Tibial nerve (tissue), 4 donors: ENCODE measurements around the gene FNBP1L. TPM values are rescaled to one million over a fixed set of nuclear protein-coding genes. Genes with fewer than 3 reads are reported as not detected.
A peak's percentile ranks its signal among the peaks of the same experiment; 100 is the strongest.

Experiments used
- DNase-seq, 2 donors: peaks; one replicate each; pipeline ENCODE4 v3.0.0-alpha.2; 2019; ENCODE audit warnings: low spot score in 2 of 2
- H3K27ac ChIP-seq, 4 donors: fragments of 200-600 bp; sonication (generic) in 3 of 4; one replicate each; pipeline ENCODE4 v1.5.1; 2017 to 2019; ENCODE audit warnings: mild to moderate bottlenecking in 1 of 4
- H3K27me3 ChIP-seq, 2 donors: fragments of 200-600 bp; sonication (generic) in 1 of 2; one replicate each; pipeline versions ENCODE4 v1.5.1 to v1.6.0; 2017 to 2019
- H3K36me3 ChIP-seq, 3 donors: fragments of 200-600 bp; sonication (generic); one replicate each; pipeline ENCODE4 v1.5.1; 2018 to 2019
- H3K4me1 ChIP-seq, 4 donors: fragments of 200-600 bp; sonication (generic) in 3 of 4; one replicate each; pipeline ENCODE4 v1.5.1; 2017 to 2019
- H3K4me3 ChIP-seq, 4 donors: fragments of 200-600 bp; sonication (generic) in 3 of 4; one replicate each; pipeline ENCODE4 v1.5.1; 2017 to 2019; ENCODE audit warnings: mild to moderate bottlenecking in 1 of 4, moderate library complexity in 1 of 4
- H3K9me3 ChIP-seq, 4 donors: fragments of 200-600 bp; sonication (generic) in 3 of 4; one replicate each; pipeline ENCODE4 v1.5.1; 2017 to 2019
- CTCF ChIP-seq, 5 experiments: fragments of 200-600 bp in 3 of 5; fragments of 450-650 bp in 2 of 5; sonication (generic) in 3 of 5; IDR thresholded peaks; one replicate each; pipeline ENCODE4 v1.5.1; 2016 to 2019; ENCODE audit warnings: antibody characterized with exemption in 5 of 5, mild to moderate bottlenecking in 3 of 5, moderate library complexity in 2 of 5
- EP300 ChIP-seq, 2 donors: sonication (generic); formaldehyde crosslinking; IDR thresholded peaks; one replicate each; pipeline ENCODE4 v1.6.1; 2017; ENCODE audit warnings: antibody characterized with exemption in 2 of 2, mild to moderate bottlenecking in 1 of 2
- POLR2A ChIP-seq, 2 donors: fragments of 450-650 bp; IDR thresholded peaks; one replicate each; pipeline ENCODE4 v1.6.1; 2017; ENCODE audit warnings: antibody characterized with exemption in 2 of 2, mild to moderate bottlenecking in 2 of 2, moderate library complexity in 2 of 2
- WGBS, 2 donors: methylation state at CpG; one replicate each; pipeline ENCODE4 v1.1.5; 2018; 5-methylcytosine and 5-hydroxymethylcytosine counted together
- total RNA-seq, 4 donors: library from RNA; depleted of rRNA; stranded (reverse); fragments of >200 nt; gene quantifications; one replicate each; pipeline ENCODE4 v1.1.0, GENCODE V29; 2016

FNBP1L gene
- total RNA-seq, 4 donors from 2014 or later: 18.3 to 23.2 (median 20.5) TPM

DNA sequence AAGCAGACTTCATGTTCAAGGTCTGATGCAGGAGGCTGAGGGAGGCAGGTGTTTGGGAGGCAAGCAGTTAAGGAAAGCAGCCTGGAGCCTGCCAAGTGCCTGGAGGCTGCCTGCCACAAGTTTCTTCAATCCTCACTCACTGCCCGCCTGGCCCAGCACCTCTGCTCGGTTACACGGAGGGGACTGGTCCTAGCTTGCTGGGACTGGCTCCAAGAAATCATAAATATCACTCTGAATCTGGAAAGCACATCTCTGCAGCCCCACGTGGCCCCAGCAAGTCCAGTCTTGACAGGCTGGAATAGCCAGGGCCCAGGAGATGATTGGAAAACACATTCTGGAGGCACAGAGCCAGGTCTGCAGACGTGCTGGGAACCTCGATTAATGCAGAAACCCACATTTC, 149.8 kb downstream of the FNBP1L start:
- no peaks in the 10 kb centered on the region for H3K27me3 ChIP-seq
- DNase-seq: no peak
- TF ChIP-seq EP300 (IDR thresholded peaks at IDR 0.05) (no peak), POLR2A (IDR thresholded peaks at IDR 0.05) (no peak), CTCF (IDR thresholded peaks at IDR 0.05) (no peak)
- H3K4me1 ChIP-seq: peaks cover 0 to 83% (median 14%) of the 10 kb centered on the region in 4 donors
- H3K27ac ChIP-seq: peak overlapping the region in 2 of 4 donors; percentile 1 to 32
- no peaks in the 10 kb centered on the region for H3K36me3 ChIP-seq
- H3K9me3 ChIP-seq: no peaks in the 10 kb centered on the region
- H3K4me3 ChIP-seq: no peak overlapping the region
- 17 to 33% methylated on average over 6 of the region's 6 CpGs for WGBS, 2 donors

GRCh38 chr1:93598396-93598795, 150.5 kb downstream of the FNBP1L start:
- WGBS, 2 donors: 75 to 77% methylated on average over 2 of the region's 2 CpGs
- Histone ChIP-seq H3K9me3 (no peaks in the 10 kb centered on the region), H3K4me3 (no peak overlapping the region), H3K27ac (no peak overlapping the region), H3K4me1 (peaks cover 0 to 82% (median 14%) of the 10 kb centered on the region in 4 donors), H3K36me3 (no peaks in the 10 kb centered on the region), H3K27me3 (no peaks in the 10 kb centered on the region)
- DNase-seq: no peak
- no peak for TF ChIP-seq EP300 (IDR thresholded peaks at IDR 0.05)
- no peak for TF ChIP-seq CTCF (IDR thresholded peaks at IDR 0.05)
- no peak for TF ChIP-seq POLR2A (IDR thresholded peaks at IDR 0.05)

DNA sequence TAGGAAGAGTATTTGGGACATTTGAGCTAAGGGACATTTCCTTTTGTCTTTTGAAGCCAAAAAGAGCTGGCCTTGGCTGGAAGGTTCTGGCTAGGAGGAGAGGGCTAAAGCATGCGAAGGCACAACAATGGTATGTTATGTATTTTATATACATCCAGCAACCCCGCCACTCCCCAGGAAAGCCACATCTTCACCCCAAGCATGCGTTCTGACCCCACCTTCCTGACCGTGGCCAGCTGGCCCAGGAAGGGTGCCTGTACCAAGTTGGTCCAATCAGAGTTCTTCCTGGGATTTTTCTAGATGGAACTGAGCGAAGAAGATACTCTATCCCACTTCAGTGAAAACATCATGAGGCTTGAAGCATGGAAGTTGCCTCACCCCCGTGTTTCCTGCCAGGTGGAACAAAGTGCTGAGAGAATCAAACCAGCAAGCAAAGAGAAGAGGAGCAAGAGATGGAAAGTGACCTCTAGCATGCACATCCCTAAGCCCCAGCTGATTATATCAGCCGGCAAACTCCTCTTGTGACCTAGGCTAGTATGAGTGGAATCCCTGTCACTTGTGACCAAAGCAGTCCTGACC, 151.0 kb downstream of the FNBP1L start:
- Histone ChIP-seq H3K4me1 (peaks cover 0 to 83% (median 14%) of the 10 kb centered on the region in 4 donors), H3K36me3 (no peaks in the 10 kb centered on the region), H3K9me3 (no peaks in the 10 kb centered on the region), H3K27ac (peak overlapping the region in 1 of 4 donors; percentile 19), H3K4me3 (no peak overlapping the region), H3K27me3 (no peaks in the 10 kb centered on the region)
- 89 to 92% methylated on average over 7 of the region's 7 CpGs for WGBS, 2 donors
- TF ChIP-seq EP300 (IDR thresholded peaks at IDR 0.05): no peak
- TF ChIP-seq POLR2A (IDR thresholded peaks at IDR 0.05): no peak
- no peak for TF ChIP-seq CTCF (IDR thresholded peaks at IDR 0.05)
- no peak for DNase-seq

- 95 to 96% methylated on average over 6 of the region's 6 CpGs for WGBS, 2 donors
- TF ChIP-seq POLR2A (IDR thresholded peaks at IDR 0.05) (no peak), EP300 (IDR thresholded peaks at IDR 0.05) (no peak), CTCF (IDR thresholded peaks at IDR 0.05) (no peak)
- Histone ChIP-seq H3K27ac (peak overlapping the region in 1 of 4 donors; percentile 6), H3K27me3 (no peaks in the 10 kb centered on the region), H3K4me3 (no peak overlapping the region), H3K9me3 (no peaks in the 10 kb centered on the region), H3K4me1 (peaks cover 0 to 81% (median 10%) of the 10 kb centered on the region in 4 donors), H3K36me3 (no peaks in the 10 kb centered on the region)
- DNase-seq: no peak
These were observed 151.6 kb downstream of the FNBP1L start for GRCh38 chr1:93599479-93599878.

DNA sequence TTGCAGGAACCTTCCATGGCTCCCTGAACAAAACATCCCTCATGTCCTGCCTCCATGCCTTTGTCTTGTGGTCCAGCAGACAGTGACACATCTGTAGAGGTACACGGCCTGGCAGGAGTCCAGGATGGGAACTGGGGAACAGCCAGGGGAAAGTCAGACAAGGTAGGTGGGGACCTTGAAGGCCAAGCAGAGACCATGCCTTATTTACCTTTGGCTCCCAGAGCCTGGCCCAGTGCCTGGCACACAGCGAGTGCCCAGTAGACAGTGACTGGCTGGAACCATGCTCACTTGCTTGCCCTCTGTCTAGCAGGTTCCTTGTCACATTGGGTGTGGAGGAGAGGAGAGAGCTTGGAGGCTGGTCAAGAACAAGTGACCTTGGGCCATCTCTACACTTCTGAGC, 152.7 kb downstream of the FNBP1L start:
- no peak for DNase-seq

More for the DNA sequence above, 152.7 kb downstream of the FNBP1L start:
- no peaks in the 10 kb centered on the region for H3K36me3 ChIP-seq
- no peaks in the 10 kb centered on the region for H3K9me3 ChIP-seq
- no peak for TF ChIP-seq CTCF (IDR thresholded peaks at IDR 0.05)
- TF ChIP-seq POLR2A (IDR thresholded peaks at IDR 0.05): no peak
- TF ChIP-seq EP300 (IDR thresholded peaks at IDR 0.05): no peak
- no peaks in the 10 kb centered on the region for H3K27me3 ChIP-seq
- no peak overlapping the region for H3K4me3 ChIP-seq
- WGBS, 2 donors: 83 to 89% methylated on average over 2 of the region's 2 CpGs
- no peak overlapping the region for H3K27ac ChIP-seq
- peaks cover 0 to 80% (median 8%) of the 10 kb centered on the region in 4 donors for H3K4me1 ChIP-seq
